Cardiac muscle cell (in vitro differentiated cells and primary cell): ENCODE results near the gene TESMIN. TPM values are rescaled to one million over a fixed set of nuclear protein-coding genes. Genes with fewer than 3 reads are reported as not detected.

Experiments
- DNase-seq, 2 donors: peaks; one replicate each; pipeline versions ENCODE4 v3.0.0 to v3.0.0-alpha.2; 2010 to 2017; ENCODE audit warnings: low read depth in 1 of 2, low spot score in 1 of 2
- H3K27ac ChIP-seq: fragments of 200-600 bp; sonication (generic); 2 replicates; pipeline ENCODE4 v1.5.1; 2016
- H3K27me3 ChIP-seq: fragments of 200-600 bp; sonication (generic); 2 replicates; pipeline ENCODE4 v1.6.0; 2016; ENCODE audit warnings: control low read depth
- H3K36me3 ChIP-seq: fragments of 200-600 bp; sonication (generic); 2 replicates; pipeline ENCODE4 v1.5.1; 2016; ENCODE audit warnings: control low read depth
- H3K4me1 ChIP-seq: fragments of 200-600 bp; sonication (generic); 2 replicates; pipeline ENCODE4 v1.8.1; 2017; ENCODE audit warnings: low read depth, mild to moderate bottlenecking, mixed run types
- H3K4me3 ChIP-seq: fragments of 200-600 bp; sonication (generic); 2 replicates; pipeline ENCODE4 v1.5.1; 2016; ENCODE audit warnings: mild to moderate bottlenecking
- H3K9me3 ChIP-seq: fragments of 200-600 bp; sonication (generic); 2 replicates; pipeline ENCODE4 v1.5.1; 2017; ENCODE audit warnings: low read depth, mild to moderate bottlenecking, control low read depth
- CTCF ChIP-seq: IDR thresholded peaks from 2 replicates; pipeline ENCODE4 v1.5.1; 2012; ENCODE audit warnings: low read depth, mild to moderate bottlenecking, low read length
- polyA plus RNA-seq: library from polyadenylated mRNA; unstranded; fragments of >200 nt; fragmentation: Nextera tagmentation; extraction: Ambion mirVana; gene quantifications from 2 replicates; pipeline ENCODE4 v1.2.1, GENCODE V29; 2016
- total RNA-seq: library from RNA; depleted of rRNA; stranded (reverse); fragments of >200 nt; gene quantifications from 2 replicates; pipeline ENCODE4 v1.2.3, GENCODE V29; 2016

The TESMIN gene
- total and polyA plus RNA-seq, 2 experiments from 2014 or later, result 4.6 to 23.5 TPM

GRCh38 chr11:68753300-68753699 is 2.0 kb upstream of the TESMIN start:
- no peaks in the 10 kb centered on the region for H3K9me3 ChIP-seq
- no peaks in the 10 kb centered on the region for H3K4me1 ChIP-seq
- no peak overlapping the region for H3K27ac ChIP-seq
- no peaks in the 10 kb centered on the region for H3K27me3 ChIP-seq
- TF ChIP-seq CTCF, result no peak
- DNase-seq, result no peak
- no peak overlapping the region for H3K4me3 ChIP-seq
- no peaks in the 10 kb centered on the region for H3K36me3 ChIP-seq

GRCh38 chr11:68751004-68751325 is 355 bp downstream of the TESMIN start:
- Histone ChIP-seq H3K4me1 (no peaks in the 10 kb centered on the region), H3K4me3 (peak overlapping the region; percentile 49), H3K27ac (no peak overlapping the region), H3K27me3 (no peaks in the 10 kb centered on the region), H3K9me3 (no peaks in the 10 kb centered on the region), H3K36me3 (no peaks in the 10 kb centered on the region)
- TF ChIP-seq CTCF, result no peak
- DNase-seq, result no peak

- TF ChIP-seq CTCF, result no peak
- Histone ChIP-seq H3K36me3 (no peaks in the 10 kb centered on the region), H3K9me3 (no peaks in the 10 kb centered on the region), H3K4me1 (no peaks in the 10 kb centered on the region), H3K27ac (no peak overlapping the region), H3K4me3 (no peak overlapping the region), H3K27me3 (no peaks in the 10 kb centered on the region)
- no peak for DNase-seq
Observed at GRCh38 chr11:68750195-68751003, 921 bp downstream of the TESMIN start.

- Histone ChIP-seq H3K27me3 (no peaks in the 10 kb centered on the region), H3K9me3 (no peaks in the 10 kb centered on the region), H3K36me3 (no peaks in the 10 kb centered on the region), H3K4me1 (no peaks in the 10 kb centered on the region), H3K4me3 (no peak overlapping the region), H3K27ac (no peak overlapping the region)
- no peak for TF ChIP-seq CTCF
- DNase-seq, result peak in 1 of 2 donors; percentile 20
Observed at GRCh38 chr11:68749229-68750123, 1.8 kb downstream of the TESMIN start.

GRCh38 chr11:68748061-68748460 is 3.3 kb downstream of the TESMIN start:
- no peaks in the 10 kb centered on the region for H3K36me3 ChIP-seq
- H3K27ac ChIP-seq, result no peak overlapping the region
- no peaks in the 10 kb centered on the region for H3K27me3 ChIP-seq
- H3K4me3 ChIP-seq, result no peak overlapping the region
- TF ChIP-seq CTCF, result no peak
- DNase-seq, result no peak
- H3K4me1 ChIP-seq, result no peaks in the 10 kb centered on the region
- no peaks in the 10 kb centered on the region for H3K9me3 ChIP-seq
